Fibroblast of skin of right quadriceps (primary cell): ENCODE measurements around the gene HDGFL1.
A peak's percentile ranks its signal among the peaks of the same experiment; 100 is the strongest.

ENCODE experiments used
- DNase-seq: peaks from one replicate; pipeline ENCODE4 v3.0.0-alpha.2; 2013

The HDGFL1 gene

DNA sequence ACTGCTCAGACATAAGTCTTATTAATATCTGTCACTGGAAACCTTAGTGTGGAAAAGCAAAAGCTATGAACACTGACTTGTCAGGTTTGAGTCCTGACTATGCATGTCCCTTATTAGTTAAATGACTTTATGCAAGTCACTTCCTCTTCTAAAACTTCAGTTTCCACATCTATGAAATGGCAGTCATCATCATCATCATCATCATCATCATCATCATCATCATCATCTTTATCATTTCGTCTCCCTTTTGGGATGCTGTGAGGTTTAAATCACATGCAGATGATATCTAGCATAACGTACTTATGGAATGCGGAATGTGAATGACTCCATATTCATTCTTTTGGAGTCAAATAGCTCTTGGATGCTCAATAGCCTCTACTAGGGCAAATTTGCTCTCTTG lies 24.5 kb downstream of the HDGFL1 start:
- no peak for DNase-seq

DNA sequence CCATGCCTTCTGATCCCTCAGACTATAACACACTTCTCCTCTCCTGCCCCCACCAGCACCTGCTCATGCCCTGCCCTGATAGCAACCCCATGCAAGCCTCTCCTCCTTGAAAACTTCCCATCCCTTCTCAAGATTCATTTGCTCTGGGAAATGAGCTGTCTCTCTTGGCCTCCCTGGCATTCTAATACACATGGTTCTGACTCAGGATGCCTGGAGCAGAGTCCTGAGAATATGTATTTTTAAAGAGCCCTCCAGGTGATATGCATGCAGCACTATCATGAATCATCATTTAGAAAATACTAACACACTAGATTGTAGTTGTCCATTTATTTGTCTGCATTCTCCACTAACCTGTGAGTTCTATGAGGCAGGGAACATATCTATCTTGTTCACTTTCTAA lies 26.6 kb downstream of the HDGFL1 start:
- DNase-seq = peak; percentile 3

DNA sequence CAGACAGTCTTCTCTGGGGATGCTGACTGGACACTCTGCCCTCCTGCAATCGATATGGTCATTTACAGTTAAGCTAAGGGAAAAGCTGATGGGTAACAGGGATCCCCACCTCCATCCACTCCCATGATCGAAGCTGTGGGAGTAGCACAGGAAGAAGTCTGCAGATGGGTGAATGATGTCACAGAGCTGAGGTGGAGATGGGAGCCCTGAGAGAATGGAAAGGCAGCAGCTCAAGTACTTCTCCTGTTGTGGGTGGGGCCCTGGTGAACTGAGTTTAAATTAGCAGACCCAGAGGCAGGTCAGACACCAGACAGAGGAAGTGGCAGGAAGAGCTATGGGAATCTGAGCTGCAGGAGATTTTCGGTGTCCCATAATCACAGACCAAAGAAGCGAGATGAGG lies 29.0 kb downstream of the HDGFL1 start:
- DNase-seq = no peak

- DNase-seq = peak; percentile 30
Observed at GRCh38 chr6:22600059-22600458, 30.7 kb downstream of the HDGFL1 start.

- no peak for DNase-seq
Observed at GRCh38 chr6:22601984-22602383, 32.6 kb downstream of the HDGFL1 start.

- DNase-seq = no peak
Observed at GRCh38 chr6:22605736-22606135, 36.4 kb downstream of the HDGFL1 start.

- DNase-seq = no peak
Observed at GRCh38 chr6:22610127-22610526, 40.8 kb downstream of the HDGFL1 start.

- no peak for DNase-seq
Observed at GRCh38 chr6:22612236-22612635, 42.9 kb downstream of the HDGFL1 start.

DNA sequence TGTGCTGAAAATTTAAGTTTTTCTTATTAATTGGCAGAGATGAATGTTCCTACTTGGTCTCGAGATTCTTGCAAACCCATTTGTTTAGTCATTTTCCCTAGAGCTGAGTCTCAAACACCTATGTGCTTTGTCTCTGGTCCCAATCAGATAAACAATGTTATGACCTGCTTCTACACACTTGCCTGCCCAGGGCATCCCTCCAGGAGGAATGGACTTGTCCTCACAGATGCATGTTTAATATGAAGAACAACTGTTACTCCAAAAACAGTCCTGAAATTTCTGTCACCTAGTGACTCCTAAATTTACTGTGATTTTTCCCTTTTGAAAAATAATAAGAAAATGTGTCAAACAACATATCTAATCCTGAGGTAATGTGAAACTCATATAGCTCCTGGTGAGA lies 43.7 kb downstream of the HDGFL1 start:
- no peak for DNase-seq

DNA sequence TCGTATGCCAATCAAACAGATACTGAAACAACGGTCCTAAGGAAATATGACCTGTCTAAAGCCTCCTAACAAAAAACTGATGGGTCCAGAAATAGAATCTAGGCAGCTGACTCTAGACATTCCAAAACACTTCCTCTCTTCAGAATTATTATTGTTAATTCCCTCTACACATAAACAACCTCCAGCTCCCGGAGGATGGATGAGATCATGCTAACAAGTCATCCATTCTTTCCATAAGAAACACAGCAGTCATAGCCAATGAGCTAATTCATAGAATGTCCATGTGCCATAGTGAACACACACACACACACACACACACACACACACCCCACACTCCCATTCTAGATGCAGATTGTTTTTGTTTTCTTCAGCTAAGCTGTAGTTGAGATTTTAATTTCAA lies 44.3 kb downstream of the HDGFL1 start:
- DNase-seq = peak; percentile 92

GRCh38 chr6:22614547-22614946 lies 45.2 kb downstream of the HDGFL1 start:
- peak; percentile 12 for DNase-seq

DNA sequence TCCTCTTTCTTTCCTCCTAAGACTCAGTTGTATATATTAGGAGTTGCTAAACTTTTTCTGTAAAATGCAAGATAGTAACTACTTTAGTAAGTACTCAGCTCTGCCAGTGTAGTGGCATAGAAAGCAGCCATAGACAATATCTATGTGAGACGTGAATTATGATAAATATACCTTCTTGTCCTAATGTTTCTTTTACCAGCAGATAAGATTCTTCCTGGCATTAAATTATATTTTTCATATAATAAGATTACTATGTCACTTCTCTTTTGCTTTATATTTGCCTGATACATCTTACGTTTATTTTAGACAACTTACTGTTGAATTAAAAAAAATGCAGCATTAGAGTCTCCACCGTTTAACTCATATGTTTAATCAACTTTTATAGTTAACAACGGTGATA lies 51.7 kb downstream of the HDGFL1 start:
- no peak for DNase-seq
